Mucosa of stomach (tissue), 1 donor: ENCODE results near the gene PUS10.
"Not testable (repeated sequence)": the region's sequence is repeated elsewhere in the genome, so short reads cannot be mapped to it uniquely, and the experiment has no call there.

Experiments
- H3K27me3 ChIP-seq: one replicate; pipeline ENCODE4 v1.7.0; 2013; ENCODE audit warnings: mild to moderate bottlenecking, low read length; ENCODE audit not compliant: control insufficient read depth, insufficient read depth
- H3K36me3 ChIP-seq: one replicate; pipeline ENCODE4 v1.7.0; 2013; ENCODE audit warnings: low read length; ENCODE audit not compliant: control insufficient read depth, insufficient read depth
- H3K4me1 ChIP-seq: one replicate; pipeline ENCODE4 v1.7.0; 2013; ENCODE audit warnings: mild to moderate bottlenecking, low read length; ENCODE audit not compliant: control insufficient read depth, insufficient read depth
- H3K4me3 ChIP-seq: one replicate; pipeline ENCODE4 v1.7.0; 2013; ENCODE audit warnings: low read length
- H3K9ac ChIP-seq: one replicate; pipeline ENCODE4 v1.7.0; 2013; ENCODE audit warnings: mild to moderate bottlenecking, low read length, moderate library complexity
- H3K9me3 ChIP-seq: one replicate; pipeline ENCODE4 v1.7.0; 2013; ENCODE audit warnings: mild to moderate bottlenecking, low read length, moderate library complexity; ENCODE audit not compliant: control insufficient read depth
- donor health status: Pancreatic carcinoma.

The PUS10 gene

GRCh38 chr2:60945341-60945740 is 72.7 kb downstream of the PUS10 start:
- no peaks in the 10 kb centered on the region for H3K36me3 ChIP-seq
- no peak overlapping the region for H3K4me3 ChIP-seq
- no peaks in the 10 kb centered on the region for H3K9me3 ChIP-seq
- H3K9ac ChIP-seq, result no peak overlapping the region
- H3K4me1 ChIP-seq, result no peaks in the 10 kb centered on the region
- no peaks in the 10 kb centered on the region for H3K27me3 ChIP-seq

- H3K4me3 ChIP-seq, result no peak overlapping the region
- H3K36me3 ChIP-seq, result no peaks in the 10 kb centered on the region
- no peaks in the 10 kb centered on the region for H3K9me3 ChIP-seq
- no peaks in the 10 kb centered on the region for H3K4me1 ChIP-seq
- no peak overlapping the region for H3K9ac ChIP-seq
- no peaks in the 10 kb centered on the region for H3K27me3 ChIP-seq
Measured at GRCh38 chr2:60939622-60940021, 78.4 kb downstream of the PUS10 start.

GRCh38 chr2:60938301-60938700 is 79.8 kb downstream of the PUS10 start:
- H3K36me3 ChIP-seq, result no peaks in the 10 kb centered on the region

GRCh38 chr2:60936757-60937156 is 81.3 kb downstream of the PUS10 start:
- no peaks in the 10 kb centered on the region for H3K4me1 ChIP-seq
- H3K9ac ChIP-seq, result no peak overlapping the region
- no peaks in the 10 kb centered on the region for H3K36me3 ChIP-seq
- H3K4me3 ChIP-seq, result no peak overlapping the region
- H3K9me3 ChIP-seq, result no peaks in the 10 kb centered on the region
- no peaks in the 10 kb centered on the region for H3K27me3 ChIP-seq

More at GRCh38 chr2:60938301-60938700, 79.8 kb downstream of the PUS10 start:
- no peak overlapping the region for H3K9ac ChIP-seq
- H3K27me3 ChIP-seq, result no peaks in the 10 kb centered on the region
- no peak overlapping the region for H3K4me3 ChIP-seq
- no peaks in the 10 kb centered on the region for H3K9me3 ChIP-seq
- no peaks in the 10 kb centered on the region for H3K4me1 ChIP-seq

GRCh38 chr2:60934165-60934722 is 83.8 kb downstream of the PUS10 start:
- no peaks in the 10 kb centered on the region for H3K4me1 ChIP-seq
- H3K4me3 ChIP-seq, result no peak overlapping the region
- no peaks in the 10 kb centered on the region for H3K36me3 ChIP-seq
- H3K9me3 ChIP-seq, result no peaks in the 10 kb centered on the region
- H3K9ac ChIP-seq, result no peak overlapping the region
- no peaks in the 10 kb centered on the region for H3K27me3 ChIP-seq

- Histone ChIP-seq H3K9ac (no peak overlapping the region), H3K27me3 (no peaks in the 10 kb centered on the region), H3K4me3 (no peak overlapping the region), H3K36me3 (no peaks in the 10 kb centered on the region), H3K4me1 (no peaks in the 10 kb centered on the region), H3K9me3 (no peaks in the 10 kb centered on the region)
Measured at GRCh38 chr2:60932954-60933353, 85.1 kb downstream of the PUS10 start.

GRCh38 chr2:60932061-60932460 is 86.0 kb downstream of the PUS10 start:
- not testable (repeated sequence) for H3K9me3 ChIP-seq, H3K4me1 ChIP-seq, H3K36me3 ChIP-seq, H3K4me3 ChIP-seq, H3K9ac ChIP-seq, H3K27me3 ChIP-seq

GRCh38 chr2:60926741-60927552 is 91.1 kb downstream of the PUS10 start:
- Histone ChIP-seq H3K9me3 (no peaks in the 10 kb centered on the region), H3K27me3 (no peaks in the 10 kb centered on the region), H3K4me1 (peaks cover 4% of the 10 kb centered on the region), H3K9ac (no peak overlapping the region), H3K36me3 (no peaks in the 10 kb centered on the region), H3K4me3 (no peak overlapping the region)

- Histone ChIP-seq H3K9ac (no peak overlapping the region), H3K36me3 (no peaks in the 10 kb centered on the region), H3K27me3 (no peaks in the 10 kb centered on the region)
Measured at GRCh38 chr2:60925994-60926740, 91.9 kb downstream of the PUS10 start.

GRCh38 chr2:60907329-60907728 is 110.7 kb downstream of the PUS10 start:
- Histone ChIP-seq H3K27me3 (no peaks in the 10 kb centered on the region), H3K4me3 (no peak overlapping the region), H3K9ac (no peak overlapping the region), H3K9me3 (no peaks in the 10 kb centered on the region), H3K4me1 (no peaks in the 10 kb centered on the region), H3K36me3 (no peaks in the 10 kb centered on the region)

More at GRCh38 chr2:60925994-60926740, 91.9 kb downstream of the PUS10 start:
- H3K4me1 ChIP-seq, result peaks cover 4% of the 10 kb centered on the region
- no peaks in the 10 kb centered on the region for H3K9me3 ChIP-seq
- H3K4me3 ChIP-seq, result no peak overlapping the region

GRCh38 chr2:60906395-60906794 is 111.7 kb downstream of the PUS10 start:
- Histone ChIP-seq H3K27me3 (no peaks in the 10 kb centered on the region), H3K4me3 (no peak overlapping the region), H3K4me1 (no peaks in the 10 kb centered on the region), H3K36me3 (no peaks in the 10 kb centered on the region), H3K9ac (no peak overlapping the region), H3K9me3 (no peaks in the 10 kb centered on the region)

GRCh38 chr2:60905867-60906266 is 112.2 kb downstream of the PUS10 start:
- not testable (repeated sequence) for H3K9ac ChIP-seq, H3K27me3 ChIP-seq, H3K4me3 ChIP-seq, H3K36me3 ChIP-seq, H3K9me3 ChIP-seq, H3K4me1 ChIP-seq
